Suprapubic skin (tissue), 4 donors: ENCODE data around the gene GALE. TPM values are rescaled to one million over a fixed set of nuclear protein-coding genes. Genes with fewer than 3 reads are reported as not detected.
A peak's percentile ranks its signal among the peaks of the same experiment; 100 is the strongest.

Source experiments
- DNase-seq, 2 donors: peaks; one replicate each; pipeline ENCODE4 v3.0.0-alpha.2; 2019; ENCODE audit warnings: low spot score in 2 of 2
- H3K27ac ChIP-seq: fragments of 200-600 bp; sonication (generic); one replicate; pipeline ENCODE4 v1.5.1; 2019
- H3K27me3 ChIP-seq: fragments of 200-600 bp; sonication (generic); one replicate; pipeline ENCODE4 v1.5.1; 2019
- H3K36me3 ChIP-seq: fragments of 200-600 bp; sonication (generic); one replicate; pipeline ENCODE4 v1.5.1; 2019
- H3K4me1 ChIP-seq: fragments of 200-600 bp; sonication (generic); one replicate; pipeline ENCODE4 v1.5.1; 2019
- H3K4me3 ChIP-seq: fragments of 200-600 bp; sonication (generic); one replicate; pipeline ENCODE4 v1.5.1; 2019; ENCODE audit warnings: mild to moderate bottlenecking
- H3K9me3 ChIP-seq: fragments of 200-600 bp; sonication (generic); one replicate; pipeline ENCODE4 v1.5.1; 2019
- EP300 ChIP-seq: sonication (generic); formaldehyde crosslinking; IDR thresholded peaks from one replicate; pipeline ENCODE4 v1.6.1; 2017; ENCODE audit warnings: antibody characterized with exemption
- POLR2A ChIP-seq, 2 donors: fragments of 450-650 bp; IDR thresholded peaks; one replicate each; pipeline ENCODE4 v1.6.1; 2017; ENCODE audit warnings: antibody characterized with exemption in 2 of 2, mild to moderate bottlenecking in 2 of 2, moderate library complexity in 2 of 2
- POLR2AphosphoS5 ChIP-seq, 3 donors: sonication (generic); formaldehyde crosslinking; IDR thresholded peaks; one replicate each; pipeline ENCODE4 v1.6.1; 2017; ENCODE audit warnings: antibody characterized with exemption in 3 of 3
- WGBS: methylation state at CpG from one replicate; pipeline ENCODE4 v1.1.5; 2018; 5-methylcytosine and 5-hydroxymethylcytosine counted together
- total RNA-seq, 4 donors: library from RNA; depleted of rRNA; stranded (reverse); fragments of >200 nt; gene quantifications; one replicate each; pipeline ENCODE4 v1.1.0, GENCODE V29; 2016
- TF ChIP-seq, protein P1 (sequence below), 2 donors: fragments of 200-600 bp in 1 of 2; fragments of 450-650 bp in 1 of 2; sonication (generic) in 1 of 2; IDR thresholded peaks; one replicate each; pipeline ENCODE4 v1.5.1; 2016 to 2019; ENCODE audit warnings: antibody characterized with exemption in 2 of 2, mild to moderate bottlenecking in 1 of 2, moderate library complexity in 1 of 2

Gene GALE
- total RNA-seq, 4 donors from 2014 or later: 15.4 to 26.6 (median 16.9) TPM

DNA sequence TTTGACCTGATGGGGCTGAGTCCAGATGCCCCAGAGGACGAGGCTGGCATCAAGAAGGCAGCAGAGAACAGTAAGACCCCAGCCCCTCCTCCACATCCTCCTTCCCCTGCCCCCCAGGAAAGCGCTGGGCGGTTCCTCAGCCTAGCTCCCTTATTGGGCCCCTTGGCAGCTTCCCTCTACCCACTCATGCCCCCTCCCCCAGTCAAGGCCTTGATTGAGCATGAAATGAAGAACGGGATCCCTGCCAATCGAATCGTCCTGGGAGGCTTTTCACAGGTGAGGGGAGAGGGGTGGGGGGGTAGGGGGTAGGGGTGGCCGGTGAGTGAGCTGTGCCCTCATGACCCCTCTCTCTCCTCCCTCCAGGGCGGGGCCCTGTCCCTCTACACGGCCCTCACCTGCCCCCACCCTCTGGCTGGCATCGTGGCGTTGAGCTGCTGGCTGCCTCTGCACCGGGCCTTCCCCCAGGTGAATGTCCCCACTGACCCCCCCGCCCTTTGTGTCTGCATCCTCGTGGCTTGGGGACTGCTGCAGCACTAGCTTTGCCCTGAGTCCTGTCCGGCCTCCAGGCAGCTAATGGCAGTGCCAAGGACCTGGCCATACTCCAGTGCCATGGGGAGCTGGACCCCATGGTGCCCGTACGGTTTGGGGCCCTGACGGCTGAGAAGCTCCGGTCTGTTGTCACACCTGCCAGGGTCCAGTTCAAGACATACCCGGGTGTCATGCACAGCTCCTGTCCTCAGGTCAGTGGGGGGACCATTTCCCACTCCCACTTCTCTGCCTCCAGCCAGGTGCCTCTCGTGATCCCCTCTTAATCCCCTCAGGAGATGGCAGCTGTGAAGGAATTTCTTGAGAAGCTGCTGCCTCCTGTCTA lies 6.5 kb downstream of the GALE start:
- Histone ChIP-seq H3K27me3 (no peaks in the 10 kb centered on the region), H3K27ac (no peak overlapping the region), H3K36me3 (peaks cover 55% of the 10 kb centered on the region), H3K4me1 (peaks cover 47% of the 10 kb centered on the region), H3K4me3 (no peak overlapping the region), H3K9me3 (no peaks in the 10 kb centered on the region)
- 88% methylated on average over 1 of the region's 21 CpGs for WGBS
- no peak for DNase-seq
- TF ChIP-seq POLR2AphosphoS5 (IDR thresholded peaks at IDR 0.05) (no peak), EP300 (no peak), POLR2A (IDR thresholded peaks at IDR 0.05) (no peak)
- TF ChIP-seq, protein P1, sequence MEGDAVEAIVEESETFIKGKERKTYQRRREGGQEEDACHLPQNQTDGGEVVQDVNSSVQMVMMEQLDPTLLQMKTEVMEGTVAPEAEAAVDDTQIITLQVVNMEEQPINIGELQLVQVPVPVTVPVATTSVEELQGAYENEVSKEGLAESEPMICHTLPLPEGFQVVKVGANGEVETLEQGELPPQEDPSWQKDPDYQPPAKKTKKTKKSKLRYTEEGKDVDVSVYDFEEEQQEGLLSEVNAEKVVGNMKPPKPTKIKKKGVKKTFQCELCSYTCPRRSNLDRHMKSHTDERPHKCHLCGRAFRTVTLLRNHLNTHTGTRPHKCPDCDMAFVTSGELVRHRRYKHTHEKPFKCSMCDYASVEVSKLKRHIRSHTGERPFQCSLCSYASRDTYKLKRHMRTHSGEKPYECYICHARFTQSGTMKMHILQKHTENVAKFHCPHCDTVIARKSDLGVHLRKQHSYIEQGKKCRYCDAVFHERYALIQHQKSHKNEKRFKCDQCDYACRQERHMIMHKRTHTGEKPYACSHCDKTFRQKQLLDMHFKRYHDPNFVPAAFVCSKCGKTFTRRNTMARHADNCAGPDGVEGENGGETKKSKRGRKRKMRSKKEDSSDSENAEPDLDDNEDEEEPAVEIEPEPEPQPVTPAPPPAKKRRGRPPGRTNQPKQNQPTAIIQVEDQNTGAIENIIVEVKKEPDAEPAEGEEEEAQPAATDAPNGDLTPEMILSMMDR (IDR thresholded peaks at IDR 0.05): no peak

DNA sequence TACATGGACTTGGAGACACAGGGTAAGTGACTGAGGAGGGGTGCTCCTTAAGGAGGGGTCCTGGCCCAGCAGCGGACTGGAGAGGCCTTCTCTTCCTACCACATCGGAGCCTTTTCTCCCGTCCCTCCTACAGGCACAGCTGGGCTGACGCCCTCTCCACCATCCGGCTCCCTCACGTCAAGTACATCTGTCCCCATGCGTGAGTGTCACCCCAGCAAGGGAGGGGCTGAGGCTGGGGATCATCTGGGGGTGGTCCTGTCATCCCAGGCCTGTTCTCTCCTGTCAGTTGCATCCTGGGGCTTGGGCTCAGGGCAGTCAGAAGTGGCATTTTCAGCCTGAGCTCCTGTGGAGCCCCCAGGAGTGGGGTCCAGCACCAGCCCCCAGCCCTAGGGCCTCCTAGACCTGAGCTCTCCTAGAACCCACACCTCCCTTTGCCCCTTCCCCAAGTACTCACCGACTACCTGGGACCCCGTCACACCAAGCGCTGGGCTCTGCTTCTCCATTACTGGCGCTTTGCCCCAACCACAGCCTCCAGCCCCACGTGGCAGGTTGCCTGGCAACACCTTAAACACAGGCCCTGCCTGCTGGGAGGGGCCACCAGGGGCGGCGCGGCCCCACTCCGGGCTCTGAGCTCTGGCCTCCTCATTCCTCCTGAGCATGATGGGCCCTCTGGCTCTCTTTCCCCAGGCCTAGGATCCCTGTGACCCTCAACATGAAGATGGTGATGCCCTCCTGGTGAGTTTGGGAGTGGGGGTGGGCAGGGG lies 7.4 kb downstream of the GALE start:
- Histone ChIP-seq H3K4me3 (no peak overlapping the region), H3K4me1 (peaks cover 39% of the 10 kb centered on the region), H3K27ac (no peak overlapping the region), H3K9me3 (no peaks in the 10 kb centered on the region), H3K36me3 (peaks cover 57% of the 10 kb centered on the region), H3K27me3 (no peaks in the 10 kb centered on the region)
- 52% methylated on average over 12 of the region's 16 CpGs for WGBS
- TF ChIP-seq, protein P1 (IDR thresholded peaks at IDR 0.05): no peak
- TF ChIP-seq EP300 (no peak), POLR2A (IDR thresholded peaks at IDR 0.05) (no peak), POLR2AphosphoS5 (IDR thresholded peaks at IDR 0.05) (no peak)
- no peak for DNase-seq

DNA sequence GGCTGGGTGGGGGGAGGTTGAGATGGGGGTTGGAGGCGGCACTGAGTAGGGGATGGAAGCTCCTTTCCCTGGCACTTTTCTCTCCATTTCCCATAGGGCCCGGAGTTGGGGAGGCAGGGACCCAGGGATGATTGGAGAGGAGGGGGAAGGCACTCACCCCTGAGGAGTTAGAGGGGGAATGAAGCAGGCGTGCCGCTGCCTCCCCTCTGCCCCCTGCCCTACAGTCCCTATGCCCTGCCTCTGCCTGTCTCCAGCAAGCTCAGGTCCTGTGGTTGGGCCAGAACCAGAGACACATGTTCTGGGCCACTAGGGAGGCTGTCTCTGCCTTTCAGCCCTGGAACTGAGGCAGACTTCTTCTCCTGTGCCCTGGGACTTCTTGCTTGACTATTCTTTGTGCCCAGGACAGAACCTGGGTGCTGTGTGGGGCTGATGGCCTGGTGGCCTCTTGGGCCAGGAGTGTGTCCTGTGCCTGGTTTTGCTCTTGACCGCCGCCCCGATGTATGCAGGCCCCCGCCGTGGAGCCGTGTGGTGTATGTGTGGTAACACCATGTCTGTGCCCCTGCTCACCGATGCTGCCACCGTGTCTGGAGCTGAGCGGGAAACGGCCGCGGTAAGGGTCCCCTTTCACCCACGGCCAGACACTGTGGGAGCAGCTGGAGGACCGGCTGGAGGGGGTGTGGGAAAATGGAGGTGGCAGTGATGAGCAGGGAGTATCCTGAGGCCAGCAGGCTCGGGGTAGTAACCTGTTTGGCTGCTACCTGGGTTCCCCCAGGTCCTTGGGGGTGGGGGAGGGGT lies 8.2 kb downstream of the GALE start:
- H3K27me3 ChIP-seq: no peaks in the 10 kb centered on the region
- peak overlapping the region; percentile 75 for H3K27ac ChIP-seq
- 31% methylated on average over 5 of the region's 19 CpGs for WGBS
- H3K4me1 ChIP-seq: peaks cover 39% of the 10 kb centered on the region
- H3K9me3 ChIP-seq: no peaks in the 10 kb centered on the region
- TF ChIP-seq, protein P1 (IDR thresholded peaks at IDR 0.05): no peak
- peaks cover 57% of the 10 kb centered on the region for H3K36me3 ChIP-seq
- peak overlapping the region; percentile 92 for H3K4me3 ChIP-seq
- no peak for DNase-seq

DNA sequence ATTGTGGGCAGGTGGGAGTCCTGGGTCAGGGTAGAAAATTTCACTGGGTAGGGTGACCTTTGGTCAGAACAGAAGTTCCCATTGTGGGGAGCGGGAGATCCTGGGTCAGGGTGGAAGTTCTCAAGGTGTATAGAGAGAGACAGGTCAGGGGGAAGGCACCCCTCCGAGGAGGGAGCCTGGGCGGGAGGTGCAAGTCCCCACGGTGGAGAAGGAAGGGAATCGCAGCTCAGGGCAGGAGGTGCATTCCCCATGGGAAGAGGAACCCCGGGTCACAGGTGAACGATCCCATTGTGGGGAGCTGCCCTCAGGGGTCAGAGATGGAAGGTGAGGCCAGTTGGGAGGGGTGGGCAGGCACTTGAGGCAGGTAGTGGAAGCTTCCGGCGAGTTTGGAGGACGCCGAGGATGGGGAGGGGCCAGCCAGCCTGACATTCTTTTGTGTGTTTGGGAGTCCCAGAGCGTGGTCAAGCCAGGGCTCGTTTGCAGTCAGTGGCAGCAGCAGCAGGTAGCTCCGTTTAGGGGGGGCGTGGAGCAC lies 9.0 kb downstream of the GALE start:
- 0% methylated on average over 12 of the region's 15 CpGs for WGBS
- Histone ChIP-seq H3K27me3 (no peaks in the 10 kb centered on the region), H3K4me1 (peaks cover 38% of the 10 kb centered on the region), H3K27ac (peak overlapping the region; percentile 75), H3K4me3 (peak overlapping the region; percentile 92), H3K36me3 (peaks cover 58% of the 10 kb centered on the region), H3K9me3 (no peaks in the 10 kb centered on the region)
- DNase-seq: no peak
- TF ChIP-seq POLR2A (IDR thresholded peaks at IDR 0.05) (no peak), EP300 (no peak), POLR2AphosphoS5 (IDR thresholded peaks at IDR 0.05) (no peak)
- TF ChIP-seq, protein P1 (IDR thresholded peaks at IDR 0.05): no peak
